ENCODE data around the gene EIF4E3.

GRCh38 chr3:71758091-71758490 is 32.9 kb upstream of the EIF4E3 start:
- TF ChIP-seq POLR2A (IDR thresholded peaks at IDR 0.05), result no peak
- no peak for TF ChIP-seq CTCF (IDR thresholded peaks at IDR 0.05)

Data from body of pancreas (tissue), 4 donors.